HepG2 (cell line): ENCODE data around the gene MOAP1. TPM values are rescaled to one million over a fixed set of nuclear protein-coding genes. Genes with fewer than 3 reads are reported as not detected.

Experiments used
- ATAC-seq: fragments of 200-7000 bp; cut with Tn5 transposase; 3 replicates; pipeline ENCODE4 v1.9.1; 2020; ENCODE audit warnings: mild to moderate bottlenecking, moderate library complexity
- BruUV-seq: library from RNA; stranded (reverse); fragments of 400-500 nt; replicated peaks from 2 replicates; lab custom pipeline; 2021; lab: Mats Ljungman, UMichigan
- CTCF ChIA-PET: fragments of 300-600 bp; formaldehyde crosslinking; extraction: SDS; loops from one replicate; lab custom pipeline; 2021; ENCODE audit warnings: low total read pairs, inconsistent platforms, low intra/inter-chr PET ratio; lab: Yijun Ruan, JAX
- POLR2A ChIA-PET: fragments of 350-600 bp; sonication (Branson Sonifier 250); formaldehyde crosslinking; loops from one replicate; lab custom pipeline; 2020; ENCODE audit warnings: antibody characterized with exemption, inconsistent platforms; lab: Yijun Ruan, JAX
- DNase-seq: peaks from one replicate; pipeline ENCODE4 v3.0.0-alpha.2; 2015; ENCODE audit warnings: low spot score
- FAIRE-seq: peaks from 3 replicates; lab custom pipeline; 2011; peaks lifted over from hg19 to GRCh38; lab: Jason Lieb, UNC
- H2AFZ ChIP-seq: one replicate; pipeline ENCODE4 v1.6.1; 2011; ENCODE audit warnings: low read length, inconsistent platforms
- H3K27ac ChIP-seq: fragments of 300-600 bp; 3 replicates; pipeline ENCODE4 v1.8.0; 2011; ENCODE audit warnings: mixed run types, mild to moderate bottlenecking, mixed read lengths, low read length, inconsistent platforms; ENCODE audit not compliant: insufficient read depth; ENCODE audit errors: extremely low read length
- H3K27me3 ChIP-seq, 2 experiments: fragments of 200-600 bp in 1 of 2; 2 replicates in 1 of 2; 3 replicates in 1 of 2; pipeline versions ENCODE4 v1.6.0 to v1.8.0; 2011; ENCODE audit warnings: low read length in 2 of 2, mild to moderate bottlenecking in 2 of 2, moderate library complexity in 2 of 2, inconsistent platforms in 1 of 2; ENCODE audit not compliant: insufficient read depth in 2 of 2, control insufficient read depth in 1 of 2
- H3K36me3 ChIP-seq, 2 experiments: fragments of 200-600 bp in 1 of 2; replicated peaks in 1 of 2; 2 replicates in 1 of 2; 3 replicates in 1 of 2; pipeline versions ENCODE4 v1.5.1 to v1.8.0; 2011; ENCODE audit warnings: low read length in 2 of 2, inconsistent platforms in 1 of 2; ENCODE audit not compliant: insufficient read depth in 2 of 2, control insufficient read depth in 1 of 2
- H3K4me1 ChIP-seq: 2 replicates; pipeline ENCODE4 v1.5.1; 2012; ENCODE audit warnings: low read length, inconsistent platforms; ENCODE audit not compliant: insufficient read depth
- H3K4me2 ChIP-seq: 2 replicates; pipeline ENCODE4 v1.6.0; 2011; ENCODE audit warnings: low read depth, low read length, inconsistent platforms
- H3K4me3 ChIP-seq, 3 experiments: fragments of 200-600 bp in 1 of 3; sonication (generic), shearing (Covaris generic) in 1 of 3; replicated peaks in 1 of 3; 2 replicates each; pipeline ENCODE4 v1.5.1; 2011 to 2016; ENCODE audit warnings: low read length in 3 of 3, inconsistent platforms in 2 of 3, low read depth in 2 of 3, mild to moderate bottlenecking in 2 of 3, control low read depth in 1 of 3, mixed read lengths in 1 of 3; ENCODE audit not compliant: insufficient read depth in 1 of 3
- H3K79me2 ChIP-seq: one replicate; pipeline ENCODE4 v1.6.1; 2011; ENCODE audit warnings: low read length, inconsistent platforms; ENCODE audit not compliant: insufficient read depth
- H3K9ac ChIP-seq: 2 replicates; pipeline ENCODE4 v1.6.0; 2011; ENCODE audit warnings: mild to moderate bottlenecking, low read depth, low read length, inconsistent platforms; ENCODE audit not compliant: insufficient read depth
- H3K9me3 ChIP-seq: 2 replicates; pipeline ENCODE4 v1.5.1; 2012; ENCODE audit warnings: mild to moderate bottlenecking, low read length
- H4K20me1 ChIP-seq: 2 replicates; pipeline ENCODE4 v1.6.0; 2011; ENCODE audit warnings: inconsistent platforms, mild to moderate bottlenecking, low read length, moderate library complexity; ENCODE audit not compliant: insufficient read depth
- AGO1 ChIP-seq: fragments of 200-400 bp; formaldehyde crosslinking; IDR thresholded peaks from 2 replicates; pipeline ENCODE4 v1.6.1; 2017; ENCODE audit warnings: mild to moderate bottlenecking, low read depth, low read length, moderate library complexity; ENCODE audit not compliant: poor library complexity, severe bottlenecking
- HMG20B ChIP-seq: conservative IDR thresholded peaks from 2 replicates; pipeline ENCODE4 v1.6.1; 2016; ENCODE audit warnings: missing genetic modification reagents, missing compliant biosample characterization
- HOXA3 ChIP-seq: sonication (generic); formaldehyde crosslinking; IDR thresholded peaks from 2 replicates; pipeline ENCODE4 v1.5.0; 2020; ENCODE audit warnings: missing genetic modification reagents
- MAFF ChIP-seq: IDR thresholded peaks from 2 replicates; pipeline ENCODE4 v1.6.1; 2011; ENCODE audit warnings: low read depth, low read length, improper control_type of control experiment
- MAFK ChIP-seq, 2 experiments: IDR thresholded peaks in 1 of 2; conservative IDR thresholded peaks in 1 of 2; 2 replicates each; pipeline ENCODE4 v1.6.1; 2011; ENCODE audit warnings: improper control_type of control experiment in 2 of 2, low read length in 2 of 2
- NFKB2 ChIP-seq: sonication (generic); formaldehyde crosslinking; IDR thresholded peaks from 2 replicates; pipeline ENCODE4 v1.4.0; 2020; ENCODE audit warnings: missing genetic modification reagents, borderline replicate concordance
- RXRB ChIP-seq: IDR thresholded peaks from 2 replicates; pipeline ENCODE4 v1.6.1; 2016; ENCODE audit warnings: borderline replicate concordance, missing genetic modification reagents, missing compliant biosample characterization
- SRSF1 ChIP-seq: fragments of 200-400 bp; formaldehyde crosslinking; optimal IDR thresholded peaks from 2 replicates; pipeline ENCODE3; 2017; ENCODE audit warnings: mild to moderate bottlenecking, low read depth, low read length, moderate library complexity
- ZBTB21 ChIP-seq: sonication (generic); formaldehyde crosslinking; IDR thresholded peaks from 2 replicates; pipeline ENCODE4 v1.4.0; 2020; ENCODE audit warnings: missing genetic modification reagents
- ZC3H13 ChIP-seq: sonication (generic); formaldehyde crosslinking; IDR thresholded peaks from 2 replicates; pipeline ENCODE4 v1.8.1; 2023; ENCODE audit warnings: mild to moderate bottlenecking, missing genetic modification reagents, moderate library complexity
- ZNF432 ChIP-seq: sonication (generic); formaldehyde crosslinking; IDR thresholded peaks from 2 replicates; pipeline ENCODE4 v1.5.0; 2020; ENCODE audit warnings: missing genetic modification reagents, mild to moderate bottlenecking, borderline replicate concordance
- ZNF569 ChIP-seq: sonication (generic); formaldehyde crosslinking; IDR thresholded peaks from 2 replicates; pipeline ENCODE4 v1.5.0; 2020; ENCODE audit warnings: mild to moderate bottlenecking, missing genetic modification reagents, moderate library complexity, borderline replicate concordance
- ZNF660 ChIP-seq: sonication (generic); formaldehyde crosslinking; IDR thresholded peaks from 2 replicates; pipeline ENCODE4 v1.5.1; 2020; ENCODE audit warnings: mild to moderate bottlenecking, low read depth, missing genetic modification reagents, borderline replicate concordance
- WGBS: methylation state at CpG from one replicate; pipeline ENCODE4 v1.1.6; 2017; ENCODE audit warnings: low lambda C conversion rate; 5-methylcytosine and 5-hydroxymethylcytosine counted together
- in situ Hi-C: cut with HindIII; loops from 2 replicates; pipeline ENCODE4 v1.10.0; 2017; ENCODE audit warnings: low pct_unique_long_range_greater_than_20kb; ENCODE audit not compliant: extremely low pct_ligation_motif_present
- intact Hi-C: fragments of 100-400 bp; cut with micrococcal nuclease; formaldehyde crosslinking; loops from one replicate; pipeline ENCODE4 v1.10.0; 2022; ENCODE audit not compliant: unreplicated experiment
- polyA plus RNA-seq, 8 experiments: library from polyadenylated mRNA; depleted of rRNA in 3 of 8; stranded (reverse) in 7 of 8; unstranded in 1 of 8; fragments of >200 nt; fragmentation: Illumina TruSeq in 4 of 8; extraction: Trizol in 4 of 8; gene quantifications; 2 replicates each; pipeline versions ENCODE4 v1.2.1 to v1.2.3, GENCODE V29; 2011 to 2016; ENCODE audit warnings: low read depth in 4 of 8, missing spikeins in 1 of 8, mixed read lengths in 1 of 8; ENCODE audit not compliant: insufficient read depth in 1 of 8
- total RNA-seq, 5 experiments: library from RNA; depleted of rRNA; stranded (reverse); fragments of >200 nt; fragmentation: Illumina TruSeq; extraction: Trizol; gene quantifications; 2 replicates each; pipeline ENCODE4 v1.2.3, GENCODE V29; 2016; ENCODE audit warnings: low read depth in 1 of 5
- TF ChIP-seq, protein P1 (sequence below): IDR thresholded peaks from 2 replicates; pipeline ENCODE4 v1.6.1; 2016; ENCODE audit warnings: missing compliant biosample characterization, missing genetic modification reagents, borderline replicate concordance
- TF ChIP-seq, protein P2 (sequence below): IDR thresholded peaks from 2 replicates; pipeline ENCODE4 v1.6.1; 2016; ENCODE audit warnings: mild to moderate bottlenecking, missing biosample characterization, missing genetic modification reagents

The MOAP1 gene
- total and polyA plus RNA-seq, 2 of the 13 experiments (the other 11 are each of a cell fraction or from before 2014, with no cell fraction given), result 14.6 to 47.0 TPM

DNA sequence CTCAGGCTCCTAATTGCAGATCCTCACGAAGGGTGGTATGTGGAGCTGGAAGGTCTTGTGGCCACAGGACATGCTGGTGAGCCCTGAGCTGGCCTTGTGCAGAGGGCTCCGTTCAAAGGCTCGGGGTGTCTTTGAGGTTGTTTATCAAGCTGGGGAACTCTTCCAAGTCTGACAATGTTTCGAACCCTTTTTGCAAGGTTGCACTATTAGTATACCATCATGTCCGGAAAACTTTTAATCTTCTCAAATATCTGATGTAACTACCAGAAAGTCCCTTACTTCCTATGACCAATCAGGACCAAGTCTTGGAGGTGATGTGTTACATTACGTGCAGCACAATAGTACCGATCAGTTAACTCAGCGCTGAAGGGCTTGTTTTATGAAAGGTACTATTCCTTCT is 43.9 kb upstream of the MOAP1 start:
- no peak for DNase-seq
- no peak for ATAC-seq
- FAIRE-seq, result no peak
- H3K36me3 ChIP-seq, result peaks cover 5 to 11% of the 10 kb centered on the region in 2 experiments
- BruUV-seq, result no TSS peak
- CTCF ChIA-PET, result no interaction called here
- H2AFZ ChIP-seq, result no peak overlapping the region
- in situ Hi-C loops, result no loop called here
- H3K79me2 ChIP-seq, result no peaks in the 10 kb centered on the region
- POLR2A ChIA-PET, result no interaction called here
- TF ChIP-seq HMG20B (CRISPR knock-in tag) (no peak), MAFF (peak; percentile 62), MAFK (conservative IDR thresholded peaks at IDR 0.05 in 1 of 2, IDR thresholded peaks at IDR 0.05 in 1 of 2; ENCODE audit: low read length in 2 of 2) (peak; percentile 78), ZNF660 (CRISPR knock-in tag) (no peak)
- TF ChIP-seq, protein P1, sequence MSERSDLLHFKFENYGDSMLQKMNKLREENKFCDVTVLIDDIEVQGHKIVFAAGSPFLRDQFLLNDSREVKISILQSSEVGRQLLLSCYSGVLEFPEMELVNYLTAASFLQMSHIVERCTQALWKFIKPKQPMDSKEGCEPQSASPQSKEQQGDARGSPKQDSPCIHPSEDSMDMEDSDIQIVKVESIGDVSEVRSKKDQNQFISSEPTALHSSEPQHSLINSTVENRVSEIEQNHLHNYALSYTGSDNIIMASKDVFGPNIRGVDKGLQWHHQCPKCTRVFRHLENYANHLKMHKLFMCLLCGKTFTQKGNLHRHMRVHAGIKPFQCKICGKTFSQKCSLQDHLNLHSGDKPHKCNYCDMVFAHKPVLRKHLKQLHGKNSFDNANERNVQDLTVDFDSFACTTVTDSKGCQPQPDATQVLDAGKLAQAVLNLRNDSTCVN (CRISPR knock-in tag), result no peak
- 97% methylated on average over 7 of the region's 8 CpGs for WGBS
- intact Hi-C loops, result no loop called here
- H3K27ac ChIP-seq, result no peak overlapping the region
- H3K27me3 ChIP-seq, result no peaks in the 10 kb centered on the region
- H3K4me3 ChIP-seq, result no peak overlapping the region
- no peaks in the 10 kb centered on the region for H3K9me3 ChIP-seq
- no peak overlapping the region for H3K9ac ChIP-seq
- H4K20me1 ChIP-seq, result no peaks in the 10 kb centered on the region
- no peak overlapping the region for H3K4me2 ChIP-seq
- no peaks in the 10 kb centered on the region for H3K4me1 ChIP-seq

DNA sequence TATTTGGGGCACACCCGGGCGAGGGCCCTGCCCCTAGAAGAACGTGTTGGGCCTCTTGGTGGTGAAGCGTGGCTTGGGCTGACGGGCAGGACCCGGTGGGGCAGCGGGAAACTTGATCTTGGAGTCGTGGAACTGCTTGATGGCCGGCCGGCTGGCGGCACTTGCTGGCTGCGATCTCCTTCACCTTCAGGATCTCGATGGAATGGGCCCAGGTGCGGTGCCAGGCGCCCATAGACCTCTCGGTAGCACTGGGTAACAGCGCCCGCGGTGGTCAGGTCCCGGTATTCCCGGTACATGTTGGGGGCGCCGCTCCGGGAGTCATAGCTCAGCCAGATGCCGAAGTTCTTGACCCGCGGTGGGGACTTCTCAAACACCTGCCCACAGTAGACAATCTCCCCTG is 38.9 kb upstream of the MOAP1 start:
- no peak overlapping the region for H3K9ac ChIP-seq
- in situ Hi-C loops (no loop called here), intact Hi-C loops (no loop called here)
- no peaks in the 10 kb centered on the region for H3K9me3 ChIP-seq
- TF ChIP-seq RXRB (CRISPR knock-in tag) (no peak), ZNF432 (CRISPR knock-in tag) (no peak), ZBTB21 (no peak), HOXA3 (CRISPR knock-in tag) (no peak), SRSF1 (no peak), AGO1 (no peak), NFKB2 (CRISPR knock-in tag) (no peak), ZNF569 (CRISPR knock-in tag) (no peak), ZC3H13 (CRISPR knock-in tag) (no peak)
- TF ChIP-seq, protein P2, sequence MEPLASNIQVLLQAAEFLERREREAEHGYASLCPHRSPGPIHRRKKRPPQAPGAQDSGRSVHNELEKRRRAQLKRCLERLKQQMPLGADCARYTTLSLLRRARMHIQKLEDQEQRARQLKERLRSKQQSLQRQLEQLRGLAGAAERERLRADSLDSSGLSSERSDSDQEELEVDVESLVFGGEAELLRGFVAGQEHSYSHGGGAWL (CRISPR knock-in tag), result no peak
- H3K27me3 ChIP-seq, result no peaks in the 10 kb centered on the region
- no peak overlapping the region for H3K27ac ChIP-seq
- WGBS, result 93% methylated on average over 17 of the region's 27 CpGs
- H3K4me2 ChIP-seq, result no peak overlapping the region
- H3K4me3 ChIP-seq, result no peak overlapping the region
- ATAC-seq, result no peak
- no TSS peak for BruUV-seq
- DNase-seq, result no peak
- H3K4me1 ChIP-seq, result no peaks in the 10 kb centered on the region
- H2AFZ ChIP-seq, result no peak overlapping the region
- ChIA-PET POLR2A (no interaction called here), CTCF (no interaction called here)
- H4K20me1 ChIP-seq, result no peaks in the 10 kb centered on the region
- H3K79me2 ChIP-seq, result no peaks in the 10 kb centered on the region
- FAIRE-seq, result no peak
- H3K36me3 ChIP-seq, result peaks cover 5 to 19% of the 10 kb centered on the region in 2 experiments
